Transverse colon (tissue), 4 donors: Measurements from ENCODE around the gene NEMP2. TPM values are rescaled to one million over a fixed set of nuclear protein-coding genes. Genes with fewer than 3 reads are reported as not detected.

Source experiments
- DNase-seq: peaks from one replicate; pipeline ENCODE4 v3.0.0-alpha.2; 2019
- H3K27ac ChIP-seq, 4 donors: fragments of 200-600 bp; sonication (generic); 2 replicates each; pipeline ENCODE4 v1.5.1; 2016 to 2018; ENCODE audit warnings: inconsistent platforms in 4 of 4
- H3K27me3 ChIP-seq: fragments of 200-600 bp; sonication (generic); 2 replicates; pipeline ENCODE4 v1.5.1; 2017; ENCODE audit warnings: inconsistent platforms
- H3K36me3 ChIP-seq, 4 donors: fragments of 200-600 bp; sonication (generic); 2 replicates each; pipeline ENCODE4 v1.5.1; 2017 to 2019; ENCODE audit warnings: inconsistent platforms in 4 of 4
- H3K4me1 ChIP-seq, 4 donors: fragments of 200-600 bp; sonication (generic); 2 replicates each; pipeline ENCODE4 v1.5.1; 2017 to 2020; ENCODE audit warnings: inconsistent platforms in 4 of 4
- H3K4me3 ChIP-seq, 4 donors: fragments of 200-600 bp; sonication (generic); 1 replicate in 1 of 4; 2 replicates in 3 of 4; pipeline versions ENCODE4 v1.5.1 to v1.6.1; 2017 to 2019; ENCODE audit warnings: inconsistent platforms in 4 of 4
- H3K9me3 ChIP-seq, 2 donors: fragments of 200-600 bp; sonication (generic); 2 replicates each; pipeline ENCODE4 v1.5.1; 2017 to 2019; ENCODE audit warnings: inconsistent platforms in 2 of 2
- EP300 ChIP-seq: sonication (generic); formaldehyde crosslinking; IDR thresholded peaks from one replicate; pipeline ENCODE4 v1.6.1; 2017; ENCODE audit warnings: antibody characterized with exemption, low read depth
- POLR2A ChIP-seq: fragments of 450-650 bp; IDR thresholded peaks from one replicate; pipeline ENCODE4 v1.6.1; 2016; ENCODE audit warnings: antibody characterized with exemption, mild to moderate bottlenecking, moderate library complexity
- POLR2AphosphoS5 ChIP-seq, 3 donors: sonication (generic); formaldehyde crosslinking; IDR thresholded peaks; one replicate each; pipeline ENCODE4 v1.6.1; 2016; ENCODE audit warnings: antibody characterized with exemption in 3 of 3
- WGBS, 2 donors: methylation state at CpG; one replicate each; pipeline ENCODE4 v1.1.5; 2018; ENCODE audit warnings: low coverage in 1 of 2; 5-methylcytosine and 5-hydroxymethylcytosine counted together
- in situ Hi-C, 4 donors: fragments of 200-750 bp; cut with MboI; loops; one replicate each; pipeline versions ENCODE4 v1.15.0 to v1.15.1; 2017; ENCODE audit warnings: low sequenced_read_pairs in 3 of 4, low pct_ligation_motif_present in 1 of 4, low pct_unique_long_range_greater_than_20kb in 1 of 4
- intact Hi-C: fragments of 100-400 bp; cut with DNase I; formaldehyde crosslinking; loops from one replicate; pipeline ENCODE4 v1.15.1; 2023; ENCODE audit warnings: low total_unique reads
- total RNA-seq, 4 donors: library from RNA; depleted of rRNA; stranded (reverse); fragments of >200 nt; gene quantifications; one replicate each; pipeline ENCODE4 v1.1.0, GENCODE V29; 2016
- TF ChIP-seq, protein P1 (sequence below), 5 experiments: fragments of 200-600 bp in 3 of 5; fragments of 450-650 bp in 2 of 5; sonication (generic) in 3 of 5; IDR thresholded peaks; 1 replicate in 2 of 5; 2 replicates in 3 of 5; pipeline ENCODE4 v1.5.1; 2016 to 2017; ENCODE audit warnings: antibody characterized with exemption in 5 of 5, inconsistent platforms in 3 of 5, mild to moderate bottlenecking in 2 of 5, moderate library complexity in 1 of 5

The NEMP2 gene
- total RNA-seq, 4 donors from 2014 or later: 0.20 to 2.4 (median 1.6) TPM; not detected in 1

DNA sequence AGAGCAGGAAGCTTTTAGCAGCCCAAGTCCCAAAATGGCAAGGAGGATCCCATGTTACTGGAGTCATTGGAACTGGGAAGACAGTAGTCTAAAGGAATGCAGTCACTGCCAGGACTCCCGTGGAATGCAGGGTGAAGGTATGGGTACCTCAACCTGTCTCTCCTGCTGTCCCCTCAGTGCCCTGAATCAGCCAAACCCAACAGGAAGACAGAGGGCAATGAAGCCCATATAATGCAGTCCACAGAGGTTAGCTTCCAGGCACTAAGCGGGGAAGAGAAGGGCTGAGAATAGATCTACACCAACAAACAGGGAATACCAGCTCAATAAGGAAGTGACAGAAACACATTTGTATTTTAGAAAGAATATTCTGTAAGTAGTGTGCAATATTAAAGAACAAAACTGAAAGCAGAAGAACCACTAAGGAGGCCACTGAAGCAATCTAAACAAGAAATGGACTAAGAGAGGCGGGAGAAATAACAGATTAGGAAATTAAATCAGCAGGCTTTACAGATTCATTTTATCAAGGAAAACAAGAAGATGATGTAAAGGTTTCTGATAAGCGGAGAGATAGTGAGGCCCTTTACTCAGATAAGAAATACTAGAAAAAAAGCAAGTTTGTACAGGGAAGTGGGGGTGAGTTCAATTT is 8.3 kb downstream of the NEMP2 start:
- TF ChIP-seq POLR2A: no peak
- TF ChIP-seq, protein P1, sequence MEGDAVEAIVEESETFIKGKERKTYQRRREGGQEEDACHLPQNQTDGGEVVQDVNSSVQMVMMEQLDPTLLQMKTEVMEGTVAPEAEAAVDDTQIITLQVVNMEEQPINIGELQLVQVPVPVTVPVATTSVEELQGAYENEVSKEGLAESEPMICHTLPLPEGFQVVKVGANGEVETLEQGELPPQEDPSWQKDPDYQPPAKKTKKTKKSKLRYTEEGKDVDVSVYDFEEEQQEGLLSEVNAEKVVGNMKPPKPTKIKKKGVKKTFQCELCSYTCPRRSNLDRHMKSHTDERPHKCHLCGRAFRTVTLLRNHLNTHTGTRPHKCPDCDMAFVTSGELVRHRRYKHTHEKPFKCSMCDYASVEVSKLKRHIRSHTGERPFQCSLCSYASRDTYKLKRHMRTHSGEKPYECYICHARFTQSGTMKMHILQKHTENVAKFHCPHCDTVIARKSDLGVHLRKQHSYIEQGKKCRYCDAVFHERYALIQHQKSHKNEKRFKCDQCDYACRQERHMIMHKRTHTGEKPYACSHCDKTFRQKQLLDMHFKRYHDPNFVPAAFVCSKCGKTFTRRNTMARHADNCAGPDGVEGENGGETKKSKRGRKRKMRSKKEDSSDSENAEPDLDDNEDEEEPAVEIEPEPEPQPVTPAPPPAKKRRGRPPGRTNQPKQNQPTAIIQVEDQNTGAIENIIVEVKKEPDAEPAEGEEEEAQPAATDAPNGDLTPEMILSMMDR (IDR thresholded peaks at IDR 0.05): no peak
- no peak for TF ChIP-seq EP300
- TF ChIP-seq POLR2AphosphoS5 (IDR thresholded peaks at IDR 0.05): no peak
- peaks cover 0 to 14% (median 5%) of the 10 kb centered on the region in 4 donors for H3K4me1 ChIP-seq
- no peak overlapping the region for H3K27ac ChIP-seq
- H3K4me3 ChIP-seq: no peak overlapping the region
- in situ Hi-C loops: loop anchor here in 1 of 4 donors (25.0 kb wide), 1 partner anchor 111 kb away; the partner anchor contains the start of gene NAB1
- no peaks in the 10 kb centered on the region for H3K27me3 ChIP-seq
- DNase-seq: no peak
- H3K9me3 ChIP-seq: no peaks in the 10 kb centered on the region
- intact Hi-C loops: no loop called here
- H3K36me3 ChIP-seq: no peaks in the 10 kb centered on the region
- WGBS, 2 donors: 85 to 88% methylated on average over 2 to 4 of the region's 4 CpGs

DNA sequence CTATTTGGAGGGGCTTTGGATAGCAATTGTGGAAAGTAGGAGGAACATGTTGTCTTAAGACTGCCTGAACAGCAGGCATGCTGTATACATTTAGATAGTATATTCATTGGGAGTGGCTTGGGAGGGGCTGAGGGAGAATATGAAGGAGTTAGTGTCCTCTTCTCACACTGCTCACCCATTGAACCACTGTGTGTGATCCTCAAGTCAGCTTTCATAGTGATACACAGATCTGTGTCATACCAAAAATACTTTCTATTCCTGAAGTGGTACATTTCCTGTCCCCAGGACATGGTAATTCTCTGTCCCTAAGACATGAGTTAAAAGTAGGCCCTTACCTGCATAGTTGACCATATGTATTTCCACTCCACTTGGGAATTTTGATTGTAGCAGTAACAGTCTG is 9.6 kb downstream of the NEMP2 start:
- intact Hi-C loops: no loop called here
- DNase-seq: no peak
- in situ Hi-C loops: loop anchor here in 3 of 4 donors (25.0 kb wide), 3 partner anchors 112 to 438 kb away; partner anchors contain the start of gene NAB1 (in 1 of the 3)

DNA sequence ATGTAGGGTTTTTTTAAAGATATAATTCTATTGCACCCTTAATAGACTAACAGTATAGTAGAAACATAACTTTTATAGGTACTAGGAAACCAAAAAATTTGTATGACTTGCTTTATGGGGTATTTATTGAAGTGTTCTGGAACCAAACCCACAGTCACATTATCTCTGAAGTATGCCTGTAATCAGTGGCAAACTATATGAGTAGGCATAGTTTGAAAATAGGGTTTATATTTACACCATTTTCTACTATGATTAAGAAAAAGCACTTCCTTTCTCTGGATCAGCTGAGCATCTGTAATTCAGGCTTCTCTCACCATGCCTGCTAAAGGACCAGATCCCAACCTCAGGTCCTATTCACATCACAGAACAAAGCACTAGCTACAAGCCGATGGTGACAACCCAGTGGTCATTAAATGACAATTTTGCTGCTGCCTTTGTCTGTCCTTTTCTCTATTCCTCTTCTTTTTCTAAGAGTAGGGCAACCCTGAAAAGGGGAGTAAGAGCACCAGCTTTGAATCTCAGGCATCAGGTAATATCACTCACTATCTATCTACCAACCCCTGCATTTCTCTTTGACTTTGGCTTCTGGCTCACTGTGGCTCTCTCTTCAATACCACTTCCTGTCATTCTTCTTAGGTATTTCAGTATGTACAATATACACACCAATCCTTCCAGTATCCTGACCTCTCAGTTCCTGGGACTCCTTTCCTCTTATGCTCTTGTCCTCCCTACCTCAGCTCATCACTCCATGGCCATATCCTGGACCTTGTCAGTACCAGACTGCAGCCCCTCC is 14.4 kb downstream of the NEMP2 start:
- no peaks in the 10 kb centered on the region for H3K9me3 ChIP-seq
- H3K4me3 ChIP-seq: no peak overlapping the region
- TF ChIP-seq, protein P1 (IDR thresholded peaks at IDR 0.05): no peak
- TF ChIP-seq EP300 (no peak), POLR2A (no peak), POLR2AphosphoS5 (IDR thresholded peaks at IDR 0.05) (no peak)
- H3K27ac ChIP-seq: no peak overlapping the region
- H3K4me1 ChIP-seq: no peaks in the 10 kb centered on the region
- in situ Hi-C loops (loop anchor here in 3 of 4 donors (10.0 to 25.0 kb wide), 3 partner anchors 133 to 433 kb away; no protein-coding TSS in a partner anchor), intact Hi-C loops (no loop called here)
- H3K36me3 ChIP-seq: no peaks in the 10 kb centered on the region
- whole genome bisulfite sequencing, 2 donors: 93 to 100% methylated on average over 1 of the region's 1 CpG
- no peaks in the 10 kb centered on the region for H3K27me3 ChIP-seq
- DNase-seq: no peak

More for the DNA sequence above, 9.6 kb downstream of the NEMP2 start:
- Histone ChIP-seq H3K27ac (no peak overlapping the region), H3K4me1 (peaks cover 0 to 4% (median 2%) of the 10 kb centered on the region in 4 donors), H3K27me3 (no peaks in the 10 kb centered on the region), H3K36me3 (no peaks in the 10 kb centered on the region), H3K9me3 (no peaks in the 10 kb centered on the region), H3K4me3 (no peak overlapping the region)
- no peak for TF ChIP-seq POLR2AphosphoS5 (IDR thresholded peaks at IDR 0.05)
- no peak for TF ChIP-seq EP300
- no peak for TF ChIP-seq POLR2A
- TF ChIP-seq, protein P1 (IDR thresholded peaks at IDR 0.05): no peak

DNA sequence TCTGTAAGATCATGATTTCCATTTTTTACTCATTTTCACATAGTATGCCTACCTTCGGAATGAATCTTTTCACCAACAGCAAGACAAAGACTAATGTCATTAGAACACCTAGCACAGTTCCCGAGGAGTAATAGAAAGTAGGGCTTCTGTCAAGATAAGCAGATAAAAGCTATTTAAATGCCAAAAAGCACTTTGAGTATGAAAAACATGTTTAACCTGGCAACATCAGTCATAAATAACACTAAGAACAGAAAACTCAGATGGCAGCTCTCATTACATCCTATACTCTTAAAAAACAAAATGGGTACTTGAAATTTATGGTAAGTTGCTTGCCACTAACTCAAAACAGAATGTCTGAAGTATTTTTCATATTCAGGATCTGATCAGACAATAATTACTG is 17.1 kb downstream of the NEMP2 start:
- Histone ChIP-seq H3K9me3 (no peaks in the 10 kb centered on the region), H3K36me3 (no peaks in the 10 kb centered on the region), H3K27me3 (no peaks in the 10 kb centered on the region), H3K27ac (no peak overlapping the region), H3K4me1 (no peaks in the 10 kb centered on the region), H3K4me3 (no peak overlapping the region)
- DNase-seq: no peak
- in situ Hi-C loops: loop anchor here in 3 of 4 donors (10.0 to 25.0 kb wide), 3 partner anchors 130 to 430 kb away; no protein-coding TSS in a partner anchor
- TF ChIP-seq EP300 (no peak), POLR2AphosphoS5 (IDR thresholded peaks at IDR 0.05) (no peak), POLR2A (no peak)
- TF ChIP-seq, protein P1 (IDR thresholded peaks at IDR 0.05): no peak
- intact Hi-C loops: no loop called here
- WGBS, 2 donors: 92 to 97% methylated on average over 2 of the region's 2 CpGs
